HepG2 (cell line): ENCODE measurements around the gene SEMA4B. TPM values are rescaled to one million over a fixed set of nuclear protein-coding genes. Genes with fewer than 3 reads are reported as not detected.

Source experiments
- ASH2L ChIP-seq: fragments of 300-600, 200-600 bp; sonication (generic); IDR thresholded peaks from 2 replicates; pipeline ENCODE4 v1.7.0; 2017; ENCODE audit warnings: low read depth, mild to moderate bottlenecking, moderate library complexity, mixed read lengths, low read length; ENCODE audit not compliant: insufficient read length
- FOXC1 ChIP-seq: sonication (generic); formaldehyde crosslinking; IDR thresholded peaks from 2 replicates; pipeline ENCODE4 v1.8.0; 2022; ENCODE audit warnings: mild to moderate bottlenecking, missing genetic modification reagents, borderline replicate concordance
- GABPA ChIP-seq, 2 experiments: IDR thresholded peaks; 2 replicates each; pipeline ENCODE4 v1.6.1; 2011 to 2016; ENCODE audit warnings: low read depth in 2 of 2, low read length in 1 of 2, missing biosample characterization in 1 of 2, missing genetic modification characterization in 1 of 2
- HHEX ChIP-seq: IDR thresholded peaks from 2 replicates; pipeline ENCODE4 v1.6.1; 2016; ENCODE audit warnings: control low read depth
- HNF4A ChIP-seq: sonication (generic); formaldehyde crosslinking; IDR thresholded peaks from 2 replicates; pipeline ENCODE4 v1.4.0; 2020; ENCODE audit warnings: missing genetic modification reagents
- KLF12 ChIP-seq: sonication (generic); formaldehyde crosslinking; IDR thresholded peaks from 2 replicates; pipeline ENCODE4 v1.4.0; 2020; ENCODE audit warnings: missing genetic modification reagents, borderline replicate concordance
- MAFG ChIP-seq: sonication (generic); formaldehyde crosslinking; IDR thresholded peaks from 2 replicates; pipeline ENCODE4 v1.5.1; 2020; ENCODE audit warnings: mild to moderate bottlenecking, missing genetic modification reagents
- MED1 ChIP-seq: sonication (generic); formaldehyde crosslinking; IDR thresholded peaks from 2 replicates; pipeline ENCODE4 v1.4.0; 2020; ENCODE audit warnings: missing genetic modification reagents
- NCOR1 ChIP-seq: fragments of 200-600 bp; sonication (generic); IDR thresholded peaks from 2 replicates; pipeline ENCODE4 v1.7.0; 2017; ENCODE audit warnings: antibody characterized with exemption, low read length, borderline replicate concordance
- NFKBIZ ChIP-seq: IDR thresholded peaks from 2 replicates; pipeline ENCODE4 v1.6.1; 2018; ENCODE audit warnings: missing genetic modification reagents, missing compliant biosample characterization
- PHF8 ChIP-seq: sonication (generic); formaldehyde crosslinking; IDR thresholded peaks from 2 replicates; pipeline ENCODE4 v1.5.0; 2020; ENCODE audit warnings: missing genetic modification reagents
- POLR2G ChIP-seq: fragments of 200-400 bp; formaldehyde crosslinking; IDR thresholded peaks from 2 replicates; pipeline ENCODE4 v1.6.1; 2018; ENCODE audit warnings: mild to moderate bottlenecking, low read depth, low read length, moderate library complexity
- YEATS4 ChIP-seq: sonication (generic); formaldehyde crosslinking; IDR thresholded peaks from 2 replicates; pipeline ENCODE4 v1.4.0; 2020; ENCODE audit warnings: missing genetic modification reagents, borderline replicate concordance
- ZBTB20 ChIP-seq: sonication (generic); formaldehyde crosslinking; IDR thresholded peaks from 2 replicates; pipeline ENCODE4 v1.8.1; 2023; ENCODE audit warnings: missing genetic modification reagents, low read depth, mild to moderate bottlenecking, borderline replicate concordance
- ZBTB39 ChIP-seq: sonication (generic); formaldehyde crosslinking; IDR thresholded peaks from 2 replicates; pipeline ENCODE4 v1.5.0; 2020; ENCODE audit warnings: missing genetic modification reagents
- ZNF232 ChIP-seq: sonication (generic); formaldehyde crosslinking; IDR thresholded peaks from 2 replicates; pipeline ENCODE4 v1.4.0; 2020; ENCODE audit warnings: missing genetic modification reagents, borderline replicate concordance
- ZNF574 ChIP-seq: sonication (generic); formaldehyde crosslinking; IDR thresholded peaks from 2 replicates; pipeline ENCODE4 v1.4.0; 2020; ENCODE audit warnings: missing genetic modification reagents
- ZNF605 ChIP-seq: sonication (generic); formaldehyde crosslinking; IDR thresholded peaks from 2 replicates; pipeline ENCODE4 v1.8.0; 2022; ENCODE audit warnings: mild to moderate bottlenecking, missing genetic modification reagents
- ZNF710 ChIP-seq: sonication (generic); formaldehyde crosslinking; IDR thresholded peaks from 2 replicates; pipeline ENCODE4 v1.5.0; 2020; ENCODE audit warnings: mild to moderate bottlenecking, missing genetic modification reagents, borderline replicate concordance
- ZSCAN12 ChIP-seq: sonication (generic); formaldehyde crosslinking; IDR thresholded peaks from 2 replicates; pipeline ENCODE4 v1.9.0; 2021; ENCODE audit warnings: mild to moderate bottlenecking, missing genetic modification reagents
- polyA plus RNA-seq, 8 experiments: library from polyadenylated mRNA; depleted of rRNA in 3 of 8; stranded (reverse) in 7 of 8; unstranded in 1 of 8; fragments of >200 nt; fragmentation: Illumina TruSeq in 4 of 8; extraction: Trizol in 4 of 8; gene quantifications; 2 replicates each; pipeline versions ENCODE4 v1.2.1 to v1.2.3, GENCODE V29; 2011 to 2016; ENCODE audit warnings: low read depth in 4 of 8, missing spikeins in 1 of 8, mixed read lengths in 1 of 8; ENCODE audit not compliant: insufficient read depth in 1 of 8
- total RNA-seq, 5 experiments: library from RNA; depleted of rRNA; stranded (reverse); fragments of >200 nt; fragmentation: Illumina TruSeq; extraction: Trizol; gene quantifications; 2 replicates each; pipeline ENCODE4 v1.2.3, GENCODE V29; 2016; ENCODE audit warnings: low read depth in 1 of 5
- TF ChIP-seq, protein P1 (sequence below): sonication (generic); formaldehyde crosslinking; IDR thresholded peaks from 2 replicates; pipeline ENCODE4 v1.5.0; 2020; ENCODE audit warnings: missing genetic modification reagents, mild to moderate bottlenecking, borderline replicate concordance

The SEMA4B gene
- total and polyA plus RNA-seq, 2 of the 13 experiments (the other 11 are each of a cell fraction or from before 2014, with no cell fraction given): 2.1 to 17.0 TPM

DNA sequence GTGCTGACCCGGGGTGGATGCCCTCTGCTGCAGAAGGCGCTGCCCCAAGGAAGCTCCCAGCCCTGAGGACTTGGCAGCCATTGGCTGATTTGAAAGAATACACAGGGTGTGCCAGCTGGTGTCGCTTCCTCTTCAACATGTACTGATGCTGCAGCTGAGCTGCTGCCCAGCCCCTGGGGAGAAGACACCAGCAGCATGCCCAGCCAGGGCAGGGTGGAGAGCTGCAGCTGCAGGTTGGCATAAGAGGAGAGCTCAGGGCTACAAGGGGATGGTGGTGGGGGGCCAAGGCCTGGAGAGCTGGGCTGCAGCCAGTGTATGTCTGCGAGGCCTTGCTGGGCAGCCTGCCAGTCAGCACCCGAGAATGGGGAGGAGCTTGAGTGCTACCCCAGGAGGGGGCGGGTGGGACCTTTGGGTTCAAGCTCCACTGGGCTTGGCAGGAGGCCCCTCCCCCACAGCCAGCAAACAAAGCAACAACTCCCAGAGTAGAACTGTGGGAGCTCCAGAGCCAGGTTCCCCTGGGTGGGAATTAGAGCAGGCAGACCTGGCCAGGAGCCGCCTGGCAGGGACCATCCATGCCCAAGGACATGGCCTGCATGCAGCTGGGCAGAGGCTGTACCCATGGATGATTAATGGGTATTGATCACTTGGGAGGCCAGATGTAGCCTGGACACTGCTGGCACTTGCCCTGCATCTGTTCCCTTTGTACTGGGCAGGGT is 9.2 kb upstream of the SEMA4B start (continued):
- TF ChIP-seq ZNF574: peak; percentile 53
- TF ChIP-seq KLF12 (CRISPR knock-in tag): no peak
- peak; percentile 31 for TF ChIP-seq ASH2L
- peak; percentile 57; the same call in 1 of the 2 replicates for TF ChIP-seq FOXC1
- peak; percentile 87 for TF ChIP-seq HNF4A
- TF ChIP-seq ZNF605: 0 out of 2 replicates have a peak, but pooled peaks have one; percentile 54
- TF ChIP-seq POLR2G: peak; percentile 63
- TF ChIP-seq, protein P1, sequence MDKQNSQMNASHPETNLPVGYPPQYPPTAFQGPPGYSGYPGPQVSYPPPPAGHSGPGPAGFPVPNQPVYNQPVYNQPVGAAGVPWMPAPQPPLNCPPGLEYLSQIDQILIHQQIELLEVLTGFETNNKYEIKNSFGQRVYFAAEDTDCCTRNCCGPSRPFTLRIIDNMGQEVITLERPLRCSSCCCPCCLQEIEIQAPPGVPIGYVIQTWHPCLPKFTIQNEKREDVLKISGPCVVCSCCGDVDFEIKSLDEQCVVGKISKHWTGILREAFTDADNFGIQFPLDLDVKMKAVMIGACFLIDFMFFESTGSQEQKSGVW (CRISPR knock-in tag): no peak
- TF ChIP-seq NCOR1: no peak; the same call in 1 of the 2 replicates
- 0 out of 2 replicates have a peak, but pooled peaks have one; percentile 26 for TF ChIP-seq ZBTB39 (CRISPR knock-in tag)
- TF ChIP-seq HHEX (CRISPR knock-in tag): no peak
- no peak for TF ChIP-seq NFKBIZ
- TF ChIP-seq ZNF710 (CRISPR knock-in tag): peak; percentile 35; the same call in 1 of the 2 replicates
- TF ChIP-seq ZNF232 (CRISPR knock-in tag): peak; percentile 75; the same call in 1 of the 2 replicates
- TF ChIP-seq PHF8: peak; percentile 36; the same call in 1 of the 2 replicates
- TF ChIP-seq MED1 (CRISPR knock-in tag): peak; percentile 68
- TF ChIP-seq YEATS4 (CRISPR knock-in tag): peak; percentile 52; the same call in 1 of the 2 replicates
- 0 out of 2 replicates have a peak, but pooled peaks have one; percentile 50 for TF ChIP-seq ZSCAN12 (CRISPR knock-in tag)
- TF ChIP-seq GABPA (IDR thresholded peaks at IDR 0.05; ENCODE audit: low read depth, low read length): no peak
- peak; percentile 34; the same call in 1 of the 2 replicates for TF ChIP-seq GABPA (CRISPR knock-in tag; IDR thresholded peaks at IDR 0.05; ENCODE audit: low read depth)
- no peak for TF ChIP-seq ZBTB20
- no peak for TF ChIP-seq MAFG (CRISPR knock-in tag)
